Activated CD4-positive, alpha-beta T cell treated with anti-CD3 and anti-CD28 coated beads for 24 hours (primary cell): ENCODE data around the gene GIPR.
"Not testable (repeated sequence)": the region's sequence is repeated elsewhere in the genome, so short reads cannot be mapped to it uniquely, and the experiment has no call there.

Experiments
- DNase-seq, 2 donors: peaks; one replicate each; pipeline ENCODE4 v3.0.0-alpha.2; 2020; ENCODE audit warnings: low read depth in 2 of 2

GIPR gene

DNA sequence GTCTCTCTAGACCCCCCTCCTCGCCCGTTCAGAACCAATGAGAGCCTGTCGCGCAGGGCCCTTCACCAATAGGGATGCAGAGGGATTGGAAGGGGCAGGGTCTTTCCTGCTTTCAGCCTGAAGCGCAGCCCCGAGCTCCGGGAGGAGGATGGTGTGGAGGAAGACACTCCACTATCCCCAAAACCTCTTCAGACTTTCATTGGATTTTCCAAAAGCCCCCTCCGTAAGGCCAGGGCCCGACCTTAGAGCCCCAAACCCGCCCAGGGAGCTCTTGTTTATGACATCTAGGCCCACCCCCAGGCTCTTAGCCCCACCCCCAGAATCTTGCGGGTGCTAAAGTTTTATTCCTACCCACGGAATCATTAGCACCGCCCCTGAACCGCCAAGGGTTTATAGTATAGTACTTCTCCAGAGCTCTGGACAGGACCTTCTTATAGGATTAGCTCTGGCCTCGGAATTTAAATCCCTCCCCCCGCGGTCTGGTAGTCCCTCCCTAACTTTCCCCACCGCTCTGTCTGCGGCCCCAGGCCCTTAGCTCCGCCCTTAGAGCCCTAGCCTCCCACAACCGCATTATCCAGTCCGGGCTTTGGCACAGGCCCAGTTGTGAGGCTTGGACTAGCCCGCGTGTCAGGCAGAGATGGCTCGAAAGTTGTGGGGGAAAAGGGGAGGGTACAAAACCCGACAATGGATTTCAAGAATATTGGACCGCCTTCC is 22.2 kb upstream of the GIPR start:
- DNase-seq: peak in 1 of 2 donors; percentile 64

DNA sequence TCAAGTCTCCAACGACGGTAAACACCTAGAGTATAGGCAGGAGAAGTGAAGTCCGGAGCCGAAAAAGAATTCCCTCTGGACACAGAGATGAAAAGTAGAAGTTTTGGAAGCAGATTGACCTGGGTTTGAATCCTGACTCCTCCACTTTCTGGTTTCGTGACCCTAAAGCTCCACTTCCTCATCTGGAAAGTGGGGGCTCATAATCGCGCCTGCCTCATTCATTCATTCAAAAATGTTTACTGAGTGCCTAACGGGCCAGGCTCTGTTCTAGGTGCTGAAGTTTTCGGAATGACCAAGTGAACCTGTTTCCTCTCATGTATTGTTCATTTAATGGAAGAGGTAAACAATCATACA is 21.7 kb upstream of the GIPR start:
- DNase-seq: no peak

DNA sequence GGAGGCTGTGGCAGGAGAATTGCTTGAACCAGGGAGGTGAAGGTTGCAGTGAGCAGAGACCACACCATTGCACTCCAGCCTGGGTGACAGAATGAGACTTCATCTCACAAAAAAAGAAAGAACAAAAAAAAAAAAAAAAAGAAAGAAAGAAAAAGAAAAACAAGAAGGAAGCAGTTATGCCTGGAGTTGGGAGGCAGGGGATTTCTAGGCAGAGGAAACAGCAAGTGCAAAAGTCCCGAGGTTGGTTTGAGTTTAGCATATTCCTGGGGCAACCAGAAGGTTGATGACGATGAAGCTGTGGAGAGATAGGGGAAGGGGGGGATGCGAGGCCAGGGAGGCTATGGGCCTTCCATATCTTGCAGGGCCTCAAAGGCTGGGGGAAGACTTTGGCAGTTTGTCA is 17.3 kb upstream of the GIPR start:
- no peak for DNase-seq

DNA sequence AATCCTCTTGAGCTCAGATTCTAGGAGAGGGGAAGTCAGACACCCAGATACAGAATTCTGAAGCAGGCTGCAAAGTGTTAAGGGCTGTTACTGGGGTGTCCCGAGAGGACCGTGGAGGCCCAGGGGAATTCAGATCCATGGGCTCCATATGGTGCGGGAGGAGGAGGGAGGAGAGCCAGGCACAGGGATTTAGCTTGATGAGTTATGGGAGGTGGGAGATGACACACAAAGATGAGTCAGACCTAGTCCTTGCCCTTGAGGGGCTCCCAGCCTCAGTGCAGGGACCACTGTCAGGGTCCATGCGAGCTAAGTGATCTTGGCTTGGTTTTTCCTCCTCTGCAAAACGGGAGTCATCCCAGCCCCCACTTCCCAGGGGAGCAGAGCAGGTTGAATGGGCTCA is 14.4 kb upstream of the GIPR start:
- DNase-seq: no peak

DNA sequence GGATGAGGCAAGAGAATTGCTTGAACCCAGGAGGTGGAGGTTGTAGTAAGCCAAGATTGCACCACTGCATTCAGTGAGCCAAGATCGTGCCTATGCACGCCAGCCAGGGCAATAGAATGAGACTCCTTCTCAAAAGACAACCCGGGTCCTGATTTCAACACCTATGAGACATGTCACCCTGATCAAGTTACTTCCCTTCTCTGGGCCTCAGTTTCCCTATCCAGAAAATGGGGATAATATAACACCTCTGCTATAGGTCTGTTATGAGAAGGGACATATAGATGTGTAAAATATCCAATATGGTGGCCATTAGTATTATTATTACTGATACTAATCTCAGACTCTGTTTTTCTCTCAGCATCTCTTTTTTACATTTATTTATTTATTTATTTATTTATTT is 12.9 kb upstream of the GIPR start:
- no peak for DNase-seq

DNA sequence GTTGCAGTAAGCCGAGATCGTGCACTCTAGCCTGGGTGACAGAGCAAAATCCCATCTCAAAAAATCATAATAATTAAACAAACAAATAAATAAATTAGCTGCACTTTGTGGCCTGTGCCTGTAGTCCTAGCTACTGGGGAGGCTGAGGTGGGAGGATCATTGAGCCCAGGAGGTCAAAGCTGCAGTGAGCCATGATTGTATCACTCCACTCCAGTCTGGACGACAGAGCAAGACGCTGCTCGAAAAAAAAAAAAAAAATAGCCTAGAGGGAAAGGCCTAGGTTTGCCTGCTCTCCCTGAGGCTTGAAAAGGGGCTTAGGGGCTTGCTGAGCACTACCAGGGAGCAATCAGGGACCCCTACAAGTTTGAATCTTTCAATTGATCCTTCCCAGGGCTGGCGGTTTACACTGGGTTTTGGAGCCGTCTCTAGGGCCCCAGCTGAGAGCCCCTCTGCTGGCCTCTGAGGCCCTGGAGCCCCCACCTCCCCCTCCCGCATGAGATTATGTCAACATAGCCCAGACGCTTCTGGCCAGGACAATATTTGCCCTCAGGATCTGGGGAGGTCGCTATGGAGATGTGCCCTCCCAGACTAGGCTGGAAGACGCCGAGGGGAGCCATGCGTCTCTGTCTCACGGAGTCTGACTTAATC is 10.4 kb upstream of the GIPR start:
- DNase-seq: no peak

DNA sequence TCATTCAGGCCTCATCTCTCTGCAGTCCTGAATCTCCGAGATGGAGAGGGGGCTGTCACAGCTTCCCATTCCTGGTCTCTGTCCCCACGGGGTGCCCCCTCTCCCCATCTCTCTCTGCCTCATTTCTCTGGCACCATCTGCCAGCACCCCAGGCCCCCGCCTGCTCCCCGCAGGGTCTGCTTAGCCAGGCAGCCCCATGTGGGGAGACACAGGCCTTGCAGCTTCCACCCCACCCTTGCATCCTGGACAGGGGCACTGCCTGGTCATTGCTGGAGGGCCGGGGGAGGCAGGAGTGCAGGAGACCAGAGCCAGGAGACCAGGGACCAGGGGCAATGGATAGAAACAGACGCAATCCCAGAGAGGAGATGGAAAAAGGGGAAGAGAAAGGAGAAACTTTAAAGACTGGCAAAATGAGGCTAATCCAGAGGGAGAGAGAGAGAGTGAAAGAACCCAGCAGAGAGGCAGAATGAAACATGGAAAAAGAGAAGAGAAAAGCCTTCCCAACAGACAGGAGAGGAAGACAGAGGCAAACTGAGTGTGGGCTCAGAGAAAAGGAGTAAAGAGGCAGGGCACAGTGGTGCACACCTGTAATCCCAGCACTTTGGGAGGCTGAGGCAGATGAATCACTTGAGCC is 8.8 kb upstream of the GIPR start:
- DNase-seq: no peak

DNA sequence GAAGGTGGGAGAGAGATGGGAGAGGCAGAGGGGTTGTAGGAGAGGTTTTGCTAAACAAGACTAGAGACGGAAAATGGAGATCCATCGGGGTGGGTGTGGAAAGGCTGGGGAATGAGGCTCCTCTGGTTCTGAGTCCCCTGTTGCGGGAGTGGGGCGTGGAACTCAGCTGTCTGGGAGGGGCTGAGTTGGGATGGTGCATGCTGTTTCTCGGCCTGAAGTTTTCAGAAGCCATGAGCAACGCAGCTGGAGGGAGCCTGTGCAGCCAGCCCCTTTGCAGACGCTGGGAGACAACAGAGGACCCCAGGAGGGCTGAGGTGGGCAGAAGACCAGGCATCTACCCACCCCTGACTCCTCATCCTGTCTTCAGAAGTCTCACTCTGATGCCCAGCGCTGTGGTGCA is 7.4 kb upstream of the GIPR start:
- DNase-seq: no peak

DNA sequence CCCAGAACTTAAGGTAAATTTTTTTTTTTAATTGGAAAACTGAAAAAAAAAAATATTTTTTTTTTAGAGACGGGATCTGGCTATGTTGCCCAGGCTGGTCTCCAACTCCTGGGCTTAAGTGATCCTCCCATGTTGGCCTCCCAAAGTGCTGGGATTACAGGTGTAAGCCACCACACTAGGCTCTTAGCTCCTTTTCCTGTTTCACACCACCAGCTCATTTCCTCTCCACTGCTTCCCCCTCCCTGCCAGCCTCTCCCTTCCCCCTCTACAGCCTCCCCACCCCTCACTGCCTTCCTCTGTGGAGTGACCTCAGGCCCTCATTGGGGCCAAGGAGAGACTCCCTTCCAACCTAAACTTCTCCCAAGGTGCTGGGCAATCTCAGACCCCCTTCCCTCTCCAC is 4.2 kb upstream of the GIPR start:
- no peak for DNase-seq

DNA sequence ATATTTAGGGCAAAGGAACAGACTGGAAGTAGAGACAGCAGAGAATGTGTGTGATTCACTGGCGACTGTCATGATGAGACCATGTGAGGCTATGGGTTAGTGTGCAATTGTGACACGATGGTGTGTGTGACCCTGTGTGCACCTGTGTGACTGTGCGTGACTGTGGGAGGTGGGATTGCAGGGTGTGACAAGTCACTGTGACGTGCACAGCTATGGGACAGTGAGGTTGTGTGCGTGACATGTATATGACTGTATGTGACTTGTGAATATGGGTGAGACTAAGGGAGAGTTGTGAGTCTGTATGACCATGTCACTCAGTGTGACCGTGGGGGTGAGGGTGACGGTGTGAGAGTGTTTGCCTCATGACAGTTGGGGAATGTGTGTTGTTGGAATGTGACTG is 3.4 kb upstream of the GIPR start:
- DNase-seq: no peak

DNA sequence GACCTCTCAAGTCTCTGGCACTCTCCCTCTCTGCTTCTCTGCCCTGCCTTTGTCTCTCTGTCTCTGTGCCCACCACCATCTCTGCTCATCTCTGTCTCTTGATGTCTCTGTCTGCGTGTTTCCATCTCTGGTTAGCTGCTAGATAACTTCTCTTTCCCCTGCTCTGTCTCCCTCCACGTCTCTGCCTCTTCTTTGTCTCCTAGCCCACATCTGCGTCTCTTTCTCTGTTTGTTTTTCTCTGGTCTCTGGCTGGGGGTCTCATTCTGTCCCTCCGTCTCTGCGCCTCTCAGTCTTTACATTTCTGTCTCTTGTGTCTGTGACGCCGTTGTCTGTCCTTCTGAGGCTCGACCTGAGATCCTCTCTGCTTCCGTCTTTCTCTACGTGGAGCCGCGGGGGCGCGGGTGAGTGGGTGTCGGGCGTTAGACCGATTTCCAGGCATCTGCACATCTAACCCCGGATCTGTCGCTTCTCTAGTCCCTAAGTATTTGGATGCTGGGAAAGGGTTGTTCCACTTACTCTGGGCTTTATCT is 386 bp downstream of the GIPR start:
- no peak for DNase-seq

DNA sequence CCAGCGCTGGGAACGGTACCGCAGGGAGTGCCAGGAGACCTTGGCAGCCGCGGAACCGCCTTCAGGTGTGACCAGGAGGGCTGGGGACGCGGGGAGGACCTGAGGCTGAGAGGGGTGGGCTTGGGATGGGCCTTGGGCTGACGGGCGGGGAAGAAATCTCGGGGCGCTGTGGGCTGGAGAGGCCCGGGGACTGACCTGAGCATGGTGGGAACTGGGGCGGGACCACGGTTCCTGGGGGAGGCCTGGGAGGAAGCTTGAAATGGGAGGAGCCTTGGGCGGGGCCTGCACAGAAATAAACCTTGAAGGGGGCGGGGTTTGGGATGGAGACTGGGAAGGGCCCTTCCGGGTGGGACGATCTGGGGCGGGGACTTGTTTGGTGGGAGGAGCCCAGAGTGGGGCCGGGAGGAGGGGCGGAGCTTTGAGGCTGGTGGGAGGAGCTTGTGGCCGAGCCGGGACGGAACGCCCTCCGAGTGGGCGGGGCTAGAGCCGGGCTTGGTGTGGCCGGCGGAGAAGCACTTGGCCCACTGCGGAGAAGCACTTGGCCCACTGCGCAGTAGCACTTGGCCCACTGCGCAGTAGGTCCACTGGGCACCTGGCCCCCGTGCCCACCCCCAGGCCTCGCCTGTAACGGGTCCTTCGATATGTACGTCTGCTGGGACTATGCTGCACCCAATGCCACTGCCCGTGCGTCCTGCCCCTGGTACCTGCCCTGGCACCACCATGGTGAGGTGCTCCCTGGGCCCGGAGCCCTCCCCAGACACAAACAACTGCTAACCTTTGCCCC is 2.8 kb downstream of the GIPR start:
- peak; percentile 37 to 57 for DNase-seq

DNA sequence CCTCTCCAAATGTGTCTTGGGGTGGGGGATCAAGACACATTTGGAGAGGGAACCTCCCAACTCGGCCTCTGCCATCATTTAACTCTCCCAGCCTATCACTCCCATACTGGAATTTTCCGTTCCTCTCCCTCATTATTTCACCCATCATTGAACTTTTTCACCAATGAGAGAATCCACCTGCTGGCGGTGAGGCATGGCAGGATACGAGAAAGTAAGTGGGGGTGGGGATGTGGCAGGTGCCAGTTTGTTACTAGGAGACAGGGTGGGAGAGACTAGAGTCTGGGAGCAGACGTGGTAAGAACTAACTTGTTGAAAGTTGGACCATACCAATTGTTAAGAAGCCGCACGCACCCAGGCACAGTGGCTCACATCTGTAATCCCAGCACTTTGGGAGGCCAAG is 6.9 kb downstream of the GIPR start:
- no peak for DNase-seq

DNA sequence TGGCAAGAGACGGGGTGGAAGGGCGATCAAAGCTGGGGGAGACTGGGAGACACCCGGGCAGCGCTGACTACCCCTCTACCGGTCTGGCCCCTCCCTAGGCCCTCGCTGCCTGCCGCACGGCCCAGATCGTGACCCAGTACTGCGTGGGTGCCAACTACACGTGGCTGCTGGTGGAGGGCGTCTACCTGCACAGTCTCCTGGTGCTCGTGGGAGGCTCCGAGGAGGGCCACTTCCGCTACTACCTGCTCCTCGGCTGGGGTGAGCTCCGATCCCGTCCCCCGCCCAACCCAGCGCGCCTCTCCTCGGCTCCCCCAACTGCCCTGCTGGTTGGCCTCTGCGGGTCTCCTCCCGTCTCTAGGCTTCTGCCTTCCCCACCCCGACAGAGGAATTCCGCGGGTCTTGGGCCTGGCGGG is 8.8 kb downstream of the GIPR start:
- DNase-seq: peak in 1 of 2 donors; percentile 20

DNA sequence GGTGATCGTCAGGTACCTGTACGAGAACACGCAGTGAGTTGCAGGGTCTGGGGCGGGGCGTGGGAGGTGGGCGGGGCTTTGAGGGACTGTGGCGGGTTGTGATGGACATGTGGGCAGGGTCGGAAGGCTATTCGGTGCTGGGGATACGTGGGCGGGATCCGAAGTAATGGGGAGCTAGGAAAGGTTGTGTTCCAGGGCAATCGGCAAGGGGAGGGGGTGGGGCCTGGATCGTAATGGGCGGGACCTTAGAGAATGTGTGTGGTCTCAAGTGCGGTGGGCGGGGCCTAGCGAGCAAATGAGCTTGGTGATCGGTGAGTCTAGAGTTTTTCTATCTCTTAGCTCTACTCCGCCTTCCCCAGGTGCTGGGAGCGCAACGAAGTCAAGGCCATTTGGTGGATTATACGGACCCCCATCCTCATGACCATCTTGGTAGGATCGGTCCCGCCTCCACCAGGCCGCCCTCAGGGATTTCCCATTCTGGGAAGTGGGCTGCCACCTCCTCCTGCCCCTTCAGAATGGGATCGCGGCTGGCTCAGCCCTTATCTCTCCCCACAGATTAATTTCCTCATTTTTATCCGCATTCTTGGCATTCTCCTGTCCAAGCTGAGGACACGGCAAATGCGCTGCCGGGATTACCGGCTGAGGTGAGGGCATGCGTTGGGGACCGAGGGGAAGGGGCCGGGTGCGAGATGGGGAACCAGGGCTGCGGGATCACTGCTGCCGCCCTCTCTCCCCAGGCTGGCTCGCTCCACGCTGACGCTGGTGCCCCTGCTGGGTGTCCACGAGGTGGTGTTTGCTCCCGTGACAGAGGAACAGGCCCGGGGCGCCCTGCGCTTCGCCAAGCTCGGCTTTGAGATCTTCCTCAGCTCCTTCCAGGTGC is 9.6 kb downstream of the GIPR start:
- DNase-seq: peak; percentile 76 to 89

DNA sequence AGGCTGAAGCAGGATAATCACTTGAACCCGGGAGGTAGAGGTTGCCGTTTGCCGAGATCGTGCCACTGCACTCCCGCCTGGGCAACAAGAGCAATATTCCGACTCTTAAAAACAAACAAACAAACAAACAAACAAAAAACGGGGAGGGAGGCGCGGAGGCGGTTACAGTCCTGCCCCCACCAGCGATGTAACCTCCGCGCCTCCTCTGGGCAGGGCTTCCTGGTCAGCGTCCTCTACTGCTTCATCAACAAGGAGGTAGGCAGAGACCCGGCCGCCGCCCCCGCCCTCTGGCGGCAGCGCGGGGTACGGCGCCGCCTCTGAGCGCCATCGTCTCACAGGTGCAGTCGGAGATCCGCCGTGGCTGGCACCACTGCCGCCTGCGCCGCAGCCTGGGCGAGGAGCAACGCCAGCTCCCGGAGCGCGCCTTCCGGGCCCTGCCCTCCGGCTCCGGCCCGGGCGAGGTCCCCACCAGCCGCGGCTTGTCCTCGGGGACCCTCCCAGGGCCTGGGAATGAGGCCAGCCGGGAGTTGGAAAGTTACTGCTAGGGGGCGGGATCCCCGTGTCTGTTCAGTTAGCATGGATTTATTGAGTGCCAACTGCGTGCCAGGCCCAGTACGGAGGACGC is 13.5 kb downstream of the GIPR start:
- DNase-seq: peak; percentile 72 to 80

DNA sequence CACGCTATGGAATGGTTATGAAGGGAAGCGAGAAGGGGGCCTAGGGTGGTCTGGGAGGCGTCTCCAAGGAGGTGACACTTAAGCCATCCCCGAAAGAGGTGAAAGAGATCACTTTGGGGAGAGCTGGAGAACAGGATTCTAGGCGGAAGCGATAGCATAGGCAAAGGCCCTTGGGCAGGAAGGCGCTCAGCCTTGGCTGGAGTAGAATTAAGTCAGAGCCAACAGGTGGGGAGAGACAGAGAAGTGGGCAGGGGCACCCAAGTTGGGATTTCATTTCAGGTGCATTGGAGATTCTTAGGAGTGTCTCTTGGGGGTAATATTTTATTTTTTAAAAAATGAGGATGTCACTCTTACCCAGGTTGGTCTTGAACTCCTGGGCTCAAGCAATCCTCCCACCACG is 14.1 kb downstream of the GIPR start:
- no peak for DNase-seq

DNA sequence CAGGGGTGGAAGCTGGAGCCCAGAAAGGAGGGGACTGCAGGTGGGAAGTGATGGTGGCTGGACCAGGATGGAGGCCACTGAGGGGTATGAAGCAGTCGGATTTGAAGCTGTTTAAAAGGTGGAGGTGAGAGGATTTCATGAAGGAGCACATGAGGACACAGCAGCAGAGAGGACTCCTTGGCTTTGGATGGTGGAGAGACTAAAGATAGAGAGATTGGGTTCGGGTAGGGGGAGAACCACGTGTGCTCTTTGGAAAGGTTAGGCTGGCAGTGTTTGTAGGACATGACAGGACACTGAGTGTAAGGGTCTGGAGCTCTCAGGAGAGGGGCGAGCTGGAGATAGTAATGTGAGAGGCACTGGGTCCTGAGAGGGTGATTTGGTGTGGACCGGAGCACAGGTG is 14.9 kb downstream of the GIPR start:
- DNase-seq: no peak

DNA sequence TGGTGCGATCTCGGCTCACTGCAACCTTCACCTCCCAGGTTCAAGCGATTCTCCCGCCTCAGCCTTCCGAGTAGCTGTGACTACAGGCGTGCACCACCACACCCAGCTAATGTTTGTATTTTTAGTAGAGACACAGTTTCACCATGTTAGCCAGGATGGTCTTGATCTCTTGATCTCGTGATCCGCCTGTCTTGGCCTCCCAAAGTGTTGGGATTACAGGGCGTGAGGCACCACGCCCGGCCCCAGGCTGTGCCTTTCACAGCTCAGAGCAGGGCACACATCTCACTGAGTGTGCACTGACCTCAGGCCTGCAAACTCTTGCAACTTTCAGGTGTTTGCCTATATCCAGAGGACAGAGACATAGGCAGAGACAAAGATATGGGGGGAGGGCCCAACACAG is 17.0 kb downstream of the GIPR start:
- DNase-seq: not testable (repeated sequence)

DNA sequence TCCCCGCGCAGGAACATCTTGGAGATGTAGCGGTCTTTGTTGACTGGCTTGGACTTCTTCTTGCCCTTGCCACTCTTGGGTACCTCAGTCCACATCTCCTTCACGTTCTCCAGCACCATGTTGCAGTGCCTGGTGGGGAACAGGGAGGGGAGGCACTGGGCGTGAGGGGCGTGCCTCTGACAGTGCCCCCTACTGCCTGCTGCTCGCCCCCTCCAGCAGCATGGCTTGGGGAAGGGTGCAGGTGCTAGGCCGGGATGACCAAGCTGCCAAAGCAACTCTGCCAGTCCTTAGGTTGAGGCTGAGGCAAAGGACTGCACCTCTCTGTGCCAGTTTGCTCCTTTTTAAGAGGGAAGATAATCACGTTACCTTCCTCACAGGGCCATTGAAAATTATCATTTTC is 19.6 kb downstream of the GIPR start:
- DNase-seq: no peak
